ENCODE results near the gene GPAM.

GPAM gene

GRCh38 chr10:112224933-112225529 is 41.5 kb upstream of the GPAM start:
- no peaks in the 10 kb centered on the region for H3K36me3 Mint-ChIP-seq (ENCODE audit: insufficient read depth)
- DNase-seq (no peak), ATAC-seq (replicated peaks) (no peak)
- H3K27me3 Mint-ChIP-seq = peaks cover 40 to 48% of the 10 kb centered on the region in 2 donors
- H3K4me1 Mint-ChIP-seq (ENCODE audit: low read depth in 2 of 2) = no peaks in the 10 kb centered on the region
- H3K9me3 Mint-ChIP-seq = peaks cover 0 to 4% of the 10 kb centered on the region in 2 donors
- no peak overlapping the region for H3K4me3 Mint-ChIP-seq
- no peak overlapping the region for H3K27ac Mint-ChIP-seq

GRCh38 chr10:112223725-112224124 is 40.2 kb upstream of the GPAM start:
- H3K27ac Mint-ChIP-seq = no peak overlapping the region
- no peaks in the 10 kb centered on the region for H3K4me1 Mint-ChIP-seq (ENCODE audit: low read depth in 2 of 2)
- no peaks in the 10 kb centered on the region for H3K36me3 Mint-ChIP-seq (ENCODE audit: insufficient read depth)
- H3K9me3 Mint-ChIP-seq = peaks cover 0 to 4% of the 10 kb centered on the region in 2 donors
- DNase-seq (no peak), ATAC-seq (replicated peaks) (no peak)
- peaks cover 40 to 53% of the 10 kb centered on the region in 2 donors for H3K27me3 Mint-ChIP-seq
- no peak overlapping the region for H3K4me3 Mint-ChIP-seq

GRCh38 chr10:112222799-112223198 is 39.2 kb upstream of the GPAM start:
- Mint-ChIP-seq H3K9me3 (peaks cover 0 to 4% of the 10 kb centered on the region in 2 donors), H3K27ac (no peak overlapping the region), H3K4me1 (ENCODE audit: low read depth in 2 of 2) (no peaks in the 10 kb centered on the region), H3K27me3 (peaks cover 46 to 61% of the 10 kb centered on the region in 2 donors), H3K4me3 (no peak overlapping the region), H3K36me3 (ENCODE audit: insufficient read depth) (no peaks in the 10 kb centered on the region)
- no peak for DNase-seq
- no peak for ATAC-seq (replicated peaks)

GRCh38 chr10:112221545-112221944 is 38.0 kb upstream of the GPAM start:
- ATAC-seq (replicated peaks) (no peak), DNase-seq (no peak)
- H3K4me1 Mint-ChIP-seq (ENCODE audit: low read depth in 2 of 2) = no peaks in the 10 kb centered on the region
- peaks cover 45 to 54% of the 10 kb centered on the region in 2 donors for H3K27me3 Mint-ChIP-seq
- no peak overlapping the region for H3K4me3 Mint-ChIP-seq
- no peak overlapping the region for H3K27ac Mint-ChIP-seq
- H3K36me3 Mint-ChIP-seq (ENCODE audit: insufficient read depth) = no peaks in the 10 kb centered on the region
- peaks cover 0 to 4% of the 10 kb centered on the region in 2 donors for H3K9me3 Mint-ChIP-seq

- Mint-ChIP-seq H3K4me3 (no peak overlapping the region), H3K9me3 (peaks cover 0 to 4% of the 10 kb centered on the region in 2 donors), H3K36me3 (ENCODE audit: insufficient read depth) (no peaks in the 10 kb centered on the region), H3K27ac (no peak overlapping the region), H3K4me1 (ENCODE audit: low read depth in 2 of 2) (no peaks in the 10 kb centered on the region), H3K27me3 (peaks cover 40 to 44% of the 10 kb centered on the region in 2 donors)
- no peak for DNase-seq
- no peak for ATAC-seq (replicated peaks)
Measured at GRCh38 chr10:112218960-112219359, 35.4 kb upstream of the GPAM start.

- no peak overlapping the region for H3K27ac Mint-ChIP-seq
- no peaks in the 10 kb centered on the region for H3K4me1 Mint-ChIP-seq (ENCODE audit: low read depth in 2 of 2)
- ATAC-seq (replicated peaks) = no peak
- H3K9me3 Mint-ChIP-seq = peaks cover 0 to 4% of the 10 kb centered on the region in 2 donors
- no peak overlapping the region for H3K4me3 Mint-ChIP-seq
- H3K36me3 Mint-ChIP-seq (ENCODE audit: insufficient read depth) = no peaks in the 10 kb centered on the region
- peaks cover 45 to 48% of the 10 kb centered on the region in 2 donors for H3K27me3 Mint-ChIP-seq
- no peak for DNase-seq
Measured at GRCh38 chr10:112218036-112218390, 34.4 kb upstream of the GPAM start.

- no peaks in the 10 kb centered on the region for H3K36me3 Mint-ChIP-seq (ENCODE audit: insufficient read depth)
- peaks cover 42 to 43% of the 10 kb centered on the region in 2 donors for H3K27me3 Mint-ChIP-seq
- ATAC-seq (replicated peaks) (no peak), DNase-seq (no peak)
- no peaks in the 10 kb centered on the region for H3K4me1 Mint-ChIP-seq (ENCODE audit: low read depth in 2 of 2)
- peaks cover 0 to 4% of the 10 kb centered on the region in 2 donors for H3K9me3 Mint-ChIP-seq
- H3K27ac Mint-ChIP-seq = no peak overlapping the region
- H3K4me3 Mint-ChIP-seq = no peak overlapping the region
Measured at GRCh38 chr10:112217386-112218035, 33.9 kb upstream of the GPAM start.

- peaks cover 0 to 4% of the 10 kb centered on the region in 2 donors for H3K9me3 Mint-ChIP-seq
- no peak for DNase-seq
- ATAC-seq (replicated peaks) = no peak
- no peak overlapping the region for H3K4me3 Mint-ChIP-seq
- H3K4me1 Mint-ChIP-seq (ENCODE audit: low read depth in 2 of 2) = no peaks in the 10 kb centered on the region
- H3K36me3 Mint-ChIP-seq (ENCODE audit: insufficient read depth) = no peaks in the 10 kb centered on the region
- no peak overlapping the region for H3K27ac Mint-ChIP-seq
- peaks cover 44 to 46% of the 10 kb centered on the region in 2 donors for H3K27me3 Mint-ChIP-seq
Measured at GRCh38 chr10:112216966-112217365, 33.4 kb upstream of the GPAM start.

- DNase-seq = no peak
- Mint-ChIP-seq H3K4me3 (no peak overlapping the region), H3K36me3 (ENCODE audit: insufficient read depth) (no peaks in the 10 kb centered on the region), H3K4me1 (ENCODE audit: low read depth in 2 of 2) (no peaks in the 10 kb centered on the region), H3K9me3 (peaks cover 0 to 4% of the 10 kb centered on the region in 2 donors), H3K27me3 (peaks cover 52 to 54% of the 10 kb centered on the region in 2 donors), H3K27ac (no peak overlapping the region)
- no peak for ATAC-seq (replicated peaks)
Measured at GRCh38 chr10:112216151-112216550, 32.6 kb upstream of the GPAM start.

- Mint-ChIP-seq H3K36me3 (ENCODE audit: insufficient read depth) (no peaks in the 10 kb centered on the region), H3K4me3 (no peak overlapping the region), H3K4me1 (ENCODE audit: low read depth in 2 of 2) (no peaks in the 10 kb centered on the region), H3K27ac (no peak overlapping the region), H3K27me3 (peaks cover 54 to 58% of the 10 kb centered on the region in 2 donors), H3K9me3 (peaks cover 0 to 2% of the 10 kb centered on the region in 2 donors)
- no peak for ATAC-seq (replicated peaks)
- no peak for DNase-seq
Measured at GRCh38 chr10:112215342-112215774, 31.8 kb upstream of the GPAM start.

GRCh38 chr10:112214298-112214926 is 30.8 kb upstream of the GPAM start:
- Mint-ChIP-seq H3K4me1 (ENCODE audit: low read depth in 2 of 2) (no peaks in the 10 kb centered on the region), H3K27ac (no peak overlapping the region), H3K4me3 (no peak overlapping the region), H3K27me3 (peaks cover 53 to 58% of the 10 kb centered on the region in 2 donors), H3K9me3 (no peaks in the 10 kb centered on the region), H3K36me3 (ENCODE audit: insufficient read depth) (no peaks in the 10 kb centered on the region)
- DNase-seq = no peak
- ATAC-seq (replicated peaks) = no peak

GRCh38 chr10:112213836-112214235 is 30.3 kb upstream of the GPAM start:
- peaks cover 59 to 64% of the 10 kb centered on the region in 2 donors for H3K27me3 Mint-ChIP-seq
- no peak overlapping the region for H3K4me3 Mint-ChIP-seq
- no peak overlapping the region for H3K27ac Mint-ChIP-seq
- no peaks in the 10 kb centered on the region for H3K4me1 Mint-ChIP-seq (ENCODE audit: low read depth in 2 of 2)
- ATAC-seq (replicated peaks) (no peak), DNase-seq (no peak)
- no peaks in the 10 kb centered on the region for H3K9me3 Mint-ChIP-seq
- no peaks in the 10 kb centered on the region for H3K36me3 Mint-ChIP-seq (ENCODE audit: insufficient read depth)

- Mint-ChIP-seq H3K36me3 (ENCODE audit: insufficient read depth) (no peaks in the 10 kb centered on the region), H3K4me1 (ENCODE audit: low read depth in 2 of 2) (no peaks in the 10 kb centered on the region), H3K27me3 (peaks cover 63 to 67% of the 10 kb centered on the region in 2 donors), H3K4me3 (no peak overlapping the region), H3K27ac (no peak overlapping the region), H3K9me3 (no peaks in the 10 kb centered on the region)
- ATAC-seq (replicated peaks) (no peak), DNase-seq (no peak)
Measured at GRCh38 chr10:112213098-112213823, 29.7 kb upstream of the GPAM start.

Measured in effector memory CD8-positive, alpha-beta T cell (primary cell).